Activated T-cell treated with anti-CD3 and anti-CD28 coated beads for 24 hours (primary cell): ENCODE results near the gene TPRG1L.

Source experiments
- DNase-seq: peaks from one replicate; pipeline ENCODE4 v3.0.0-alpha.2; 2020; ENCODE audit warnings: low read depth

The TPRG1L gene

GRCh38 chr1:3663999-3664699, 39.3 kb downstream of the TPRG1L start:
- no peak for DNase-seq

GRCh38 chr1:3664700-3665375, 40.0 kb downstream of the TPRG1L start:
- no peak for DNase-seq

GRCh38 chr1:3668148-3668547, 43.3 kb downstream of the TPRG1L start:
- DNase-seq = no peak

- no peak for DNase-seq
Observed at GRCh38 chr1:3668585-3669300, 43.9 kb downstream of the TPRG1L start.

- no peak for DNase-seq
Observed at GRCh38 chr1:3669421-3669821, 44.6 kb downstream of the TPRG1L start.

- DNase-seq = no peak
Observed at GRCh38 chr1:3669971-3670431, 45.2 kb downstream of the TPRG1L start.

- no peak for DNase-seq
Observed at GRCh38 chr1:3670823-3671265, 46.0 kb downstream of the TPRG1L start.

- no peak for DNase-seq
Observed at GRCh38 chr1:3671371-3672180, 46.8 kb downstream of the TPRG1L start.

- no peak for DNase-seq
Observed at GRCh38 chr1:3672231-3672970, 47.6 kb downstream of the TPRG1L start.

GRCh38 chr1:3672971-3673361, 48.2 kb downstream of the TPRG1L start:
- no peak for DNase-seq

- DNase-seq = no peak
Observed at GRCh38 chr1:3673381-3674099, 48.7 kb downstream of the TPRG1L start.

GRCh38 chr1:3674100-3675094, 49.6 kb downstream of the TPRG1L start:
- no peak for DNase-seq

GRCh38 chr1:3675436-3675835, 50.6 kb downstream of the TPRG1L start:
- no peak for DNase-seq

- no peak for DNase-seq
Observed at GRCh38 chr1:3676581-3677470, 52.0 kb downstream of the TPRG1L start.

- no peak for DNase-seq
Observed at GRCh38 chr1:3677484-3677883, 52.7 kb downstream of the TPRG1L start.

GRCh38 chr1:3678361-3679097, 53.7 kb downstream of the TPRG1L start:
- DNase-seq = no peak

GRCh38 chr1:3679098-3679555, 54.3 kb downstream of the TPRG1L start:
- no peak for DNase-seq
